Stimulated activated CD8-positive, alpha-beta memory T cell treated with anti-CD3 and anti-CD28 coated beads, Interleukin-15, amount 100 ng/mL, for 48 hours (primary cell): ENCODE data around the gene TPH1.

ENCODE experiments used
- DNase-seq, 2 donors: peaks; one replicate each; pipeline ENCODE4 v3.0.0-alpha.2; 2020; ENCODE audit warnings: low read depth in 2 of 2

Gene TPH1

DNA sequence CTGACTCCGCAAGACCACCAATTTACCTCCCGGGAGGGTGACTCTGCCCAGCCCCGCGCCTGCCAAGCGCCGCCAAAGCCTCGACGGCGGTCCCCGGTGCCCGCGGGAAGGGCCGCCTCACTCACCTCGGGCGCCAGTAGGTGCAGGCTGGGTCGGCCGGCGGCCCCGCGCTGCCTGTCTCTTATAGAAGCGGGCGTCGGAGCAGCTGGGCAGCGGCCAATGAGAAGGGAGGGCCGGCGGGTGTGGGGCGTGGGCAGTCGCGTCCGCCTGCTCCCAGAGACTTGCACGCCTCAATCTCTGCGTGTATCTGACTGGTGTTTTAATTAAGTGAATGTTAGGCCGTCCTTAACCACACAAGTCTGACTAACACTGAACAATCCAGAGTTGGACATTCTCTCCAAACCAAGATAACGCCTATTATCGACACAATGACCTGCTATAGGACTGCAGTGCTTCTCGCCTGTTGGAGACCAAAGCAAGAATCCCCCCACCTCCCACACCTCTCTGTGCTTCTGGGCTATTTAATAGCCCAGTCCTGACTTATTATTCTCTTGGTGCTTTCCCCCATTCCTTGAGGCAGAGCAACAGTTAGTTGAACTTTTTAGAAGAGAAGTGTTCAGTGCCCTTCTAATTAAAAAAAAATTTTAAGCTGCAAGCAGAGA, at the start of gene TPH1:
TPH1 (minus strand) TSS at position 154 of the 662 bp plus-strand sequence. CDS start 5,507 bp downstream, outside the sequence.
- DNase-seq, result no peak

DNA sequence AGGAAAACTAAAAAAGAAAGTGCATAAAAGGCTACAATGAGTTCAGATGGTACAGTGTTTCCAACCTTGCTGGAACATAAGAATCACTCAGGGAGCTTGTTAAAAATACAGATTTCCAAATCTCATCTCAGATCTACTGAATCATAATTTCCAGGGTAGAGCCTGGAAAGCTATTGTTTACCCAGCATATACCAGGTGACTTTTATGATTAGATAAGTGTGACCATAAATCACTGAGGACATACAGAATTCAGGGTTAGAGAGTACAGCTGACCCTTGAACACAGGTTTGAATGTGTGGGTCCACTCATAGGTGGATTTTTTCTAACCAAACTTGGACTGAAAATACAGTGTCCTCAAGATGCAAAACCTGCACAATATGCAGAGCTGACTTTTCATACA, 47.9 kb upstream of the TPH1 start:
- DNase-seq, result no peak

DNA sequence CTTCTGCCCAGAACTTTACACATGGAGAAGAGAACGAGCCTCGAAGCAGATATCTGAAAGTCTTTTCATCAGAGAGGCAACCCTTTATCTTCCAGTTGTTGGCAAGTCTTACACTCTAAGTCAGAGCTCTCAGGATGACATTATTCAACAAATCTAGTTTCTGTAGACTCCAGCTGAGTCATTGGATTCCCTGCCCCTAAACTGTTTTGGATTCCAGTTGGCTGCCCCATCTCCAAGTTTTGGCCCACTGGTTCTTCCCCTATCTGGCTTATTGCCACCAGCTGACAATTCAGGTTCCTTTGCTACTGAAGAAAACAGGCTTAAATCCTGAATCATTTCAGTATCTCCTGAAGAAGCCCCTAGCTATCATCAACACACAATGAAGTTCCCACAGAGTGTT, 45.7 kb upstream of the TPH1 start:
- DNase-seq, result no peak

DNA sequence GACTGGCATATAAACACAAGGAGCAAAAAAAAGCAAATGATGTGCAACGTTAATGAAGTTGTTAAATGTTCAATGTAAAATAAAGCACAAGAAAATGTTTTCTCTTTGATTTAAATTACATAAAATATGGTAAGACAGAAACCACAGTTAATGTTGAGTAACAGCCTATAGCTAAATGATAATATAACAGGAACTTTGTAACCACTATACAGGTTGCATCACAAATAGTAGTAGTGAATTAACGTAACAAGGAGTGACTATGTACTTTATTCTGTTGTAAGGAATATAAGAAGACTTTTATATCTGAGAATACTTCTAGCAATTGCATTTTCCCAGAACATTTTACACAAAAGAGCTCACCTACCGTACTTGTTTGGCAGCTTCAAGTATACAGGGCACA, 42.9 kb upstream of the TPH1 start:
- DNase-seq, result no peak

DNA sequence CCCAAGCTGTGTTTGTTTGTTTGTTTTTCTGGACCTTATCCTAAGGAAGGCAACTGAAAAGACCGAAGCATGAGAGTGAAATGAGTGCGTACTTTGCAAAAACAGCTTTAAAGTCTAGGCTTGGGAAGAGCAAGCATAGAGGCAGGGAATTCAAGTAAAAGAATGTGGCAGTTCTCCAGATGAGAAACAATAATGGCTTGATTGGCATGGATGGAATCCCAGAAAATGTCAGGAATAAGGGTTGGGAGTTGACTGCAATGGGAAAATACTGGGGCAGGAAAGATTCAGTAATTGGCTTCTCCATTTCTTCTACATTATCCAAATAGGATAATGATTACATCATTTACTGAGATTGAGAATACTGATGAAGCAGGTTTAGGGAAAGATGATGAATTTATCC, 42.3 kb upstream of the TPH1 start:
- no peak for DNase-seq

DNA sequence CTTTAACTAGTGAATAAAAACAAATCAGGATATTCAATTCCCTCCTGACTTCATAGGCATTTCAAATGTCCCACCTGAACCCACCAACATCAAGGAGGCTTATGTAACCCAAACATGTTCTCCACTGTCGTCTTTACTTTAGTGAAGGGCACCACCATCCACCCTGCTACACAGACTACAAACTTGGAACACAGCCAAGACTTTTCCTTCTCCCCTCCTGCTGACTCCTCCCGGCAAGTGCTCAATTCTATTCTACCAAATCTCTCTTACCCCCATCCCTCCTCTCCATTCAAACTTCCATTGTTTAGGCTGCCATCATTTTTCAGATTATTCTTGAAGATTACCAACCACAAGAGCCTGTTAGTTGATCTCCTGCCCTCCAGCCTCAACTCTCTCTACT, 35.5 kb upstream of the TPH1 start:
- no peak for DNase-seq

DNA sequence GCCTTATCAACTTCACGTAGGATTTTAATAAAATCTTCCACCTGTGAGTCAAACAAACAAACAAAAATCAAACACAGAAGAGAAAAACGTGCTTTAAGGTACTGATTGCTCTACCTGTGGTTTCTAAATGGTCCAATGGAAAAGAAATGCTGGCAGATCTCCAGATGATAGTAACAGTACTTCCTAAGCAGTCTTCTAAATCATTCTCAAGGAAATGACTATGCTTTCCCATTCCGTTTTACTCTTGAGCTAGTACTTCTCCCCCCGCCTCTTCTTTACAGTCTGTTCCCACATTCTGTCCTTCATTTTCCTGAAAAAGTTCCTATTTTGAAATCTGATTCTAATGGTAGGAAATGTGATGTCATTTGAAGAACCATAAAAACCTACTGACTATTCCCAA, 34.4 kb upstream of the TPH1 start:
- no peak for DNase-seq

DNA sequence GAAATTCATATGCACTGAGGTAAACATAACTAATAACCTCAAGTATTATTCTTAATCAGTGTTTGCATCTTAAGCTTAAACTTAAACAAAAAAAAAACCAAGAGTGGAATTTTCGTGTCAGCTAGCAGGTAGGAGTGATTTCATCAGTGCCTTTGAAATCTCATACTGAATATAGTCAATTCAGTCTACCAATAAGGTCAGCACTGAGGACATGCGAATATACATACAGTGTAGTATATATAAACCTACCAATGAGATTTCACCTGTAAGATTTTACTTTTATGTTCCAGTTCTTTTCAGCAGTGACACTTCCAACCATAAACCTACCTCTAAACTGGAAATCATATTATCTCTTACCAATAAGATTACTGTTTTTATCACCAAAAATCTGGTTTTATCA, 32.8 kb upstream of the TPH1 start:
- DNase-seq, result no peak

DNA sequence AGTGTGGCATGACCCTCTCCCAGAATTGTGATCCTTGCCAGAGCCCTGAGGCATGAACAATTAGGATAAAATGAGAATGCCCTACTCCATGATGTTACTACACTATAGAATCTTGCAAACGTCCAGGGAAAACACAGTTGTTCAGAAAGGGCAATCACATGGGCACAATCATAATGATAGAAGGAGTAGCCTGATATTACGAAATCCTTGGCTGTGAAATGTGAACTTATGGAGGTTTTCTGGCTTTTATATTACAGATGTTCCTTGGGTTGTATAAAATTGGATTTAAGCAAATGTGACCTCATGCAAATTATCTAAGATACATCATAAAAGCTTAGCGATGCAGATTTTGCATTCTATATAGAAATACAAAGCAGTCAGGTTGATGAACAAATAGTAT, 29.4 kb upstream of the TPH1 start:
- DNase-seq, result no peak

DNA sequence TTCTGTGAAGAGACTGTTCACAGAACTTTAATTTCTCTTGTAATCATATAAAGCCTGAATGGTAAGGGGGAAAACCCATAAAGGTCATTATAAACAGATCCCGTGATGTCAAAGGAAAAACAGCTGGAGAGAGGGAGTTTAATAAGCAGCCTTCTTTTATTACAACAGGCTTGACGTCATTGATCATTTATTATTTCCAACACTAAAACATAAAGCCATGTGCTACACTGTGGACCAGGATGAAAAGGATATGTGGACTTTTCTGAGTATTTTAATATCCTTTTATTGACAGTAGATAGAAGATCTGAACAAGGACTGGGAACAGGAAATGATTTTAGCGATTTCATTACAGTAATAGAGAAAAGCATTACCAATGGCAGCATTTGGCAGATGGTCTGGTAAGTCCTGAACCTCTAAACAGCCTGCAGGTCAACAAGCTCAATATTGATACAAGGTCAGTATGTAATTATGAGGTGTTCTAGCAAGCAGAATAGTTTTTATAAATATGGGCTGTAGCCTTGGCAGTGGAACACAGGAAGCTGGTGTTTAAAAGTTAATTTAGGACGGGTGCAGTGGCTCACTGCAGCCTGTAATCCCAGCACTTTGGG, 25.1 kb upstream of the TPH1 start:
- no peak for DNase-seq

DNA sequence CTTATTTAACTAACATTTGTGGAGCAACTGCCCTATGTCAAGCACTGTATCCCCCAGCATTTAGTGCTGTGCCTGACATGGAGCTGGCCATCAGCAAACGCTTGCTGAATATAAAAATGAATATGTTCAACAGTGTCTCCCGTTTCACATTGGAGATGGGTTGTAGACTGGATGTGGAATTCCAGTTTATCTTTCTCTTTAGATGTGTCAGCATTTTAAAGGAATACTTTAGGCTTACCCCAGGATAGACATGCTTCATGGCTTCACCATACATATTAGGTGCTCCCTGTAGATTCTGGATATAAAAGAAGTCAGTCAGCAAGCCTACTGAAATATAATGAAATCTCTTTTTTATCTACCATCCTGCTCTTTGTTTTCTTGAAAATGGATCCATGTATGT, 21.3 kb upstream of the TPH1 start:
- DNase-seq, result no peak

DNA sequence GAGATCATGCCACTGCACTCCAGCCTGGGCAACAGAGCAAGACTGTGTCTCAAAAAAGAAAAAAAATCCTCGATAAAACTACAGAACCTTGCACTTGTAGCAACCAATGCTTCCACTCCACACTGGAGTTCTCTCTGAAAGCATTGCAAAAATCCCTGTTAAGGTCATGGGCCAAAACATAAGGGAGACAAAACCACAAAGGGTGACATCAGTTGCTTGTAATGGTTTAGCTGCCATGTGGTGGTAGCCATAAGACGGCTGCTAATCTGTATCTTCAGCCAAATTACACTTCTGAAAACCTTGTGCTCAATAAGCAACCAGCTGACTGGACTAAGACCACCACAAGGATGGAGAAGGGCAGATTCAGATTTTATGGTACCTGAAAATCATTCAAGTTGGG, 20.6 kb upstream of the TPH1 start:
- DNase-seq, result no peak

DNA sequence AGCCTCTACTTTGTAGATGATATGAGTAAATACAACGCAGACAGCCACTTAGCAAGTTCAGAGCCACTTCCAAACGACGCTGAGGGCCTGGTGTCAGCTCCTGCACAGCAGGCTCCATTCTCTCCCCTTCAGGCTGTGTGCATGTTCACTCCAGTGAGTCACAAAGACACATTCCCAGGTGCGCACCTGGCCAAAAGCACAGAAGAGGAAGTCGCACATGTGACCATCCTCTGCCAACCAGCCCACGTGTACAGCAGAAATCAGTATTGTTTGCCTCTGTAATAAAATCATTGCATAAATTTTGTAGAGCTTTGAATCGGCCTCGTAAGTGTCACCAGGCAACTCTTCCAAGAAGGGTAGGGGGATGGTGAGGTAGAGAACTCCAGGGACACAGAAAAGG, 19.5 kb upstream of the TPH1 start:
- DNase-seq, result no peak

DNA sequence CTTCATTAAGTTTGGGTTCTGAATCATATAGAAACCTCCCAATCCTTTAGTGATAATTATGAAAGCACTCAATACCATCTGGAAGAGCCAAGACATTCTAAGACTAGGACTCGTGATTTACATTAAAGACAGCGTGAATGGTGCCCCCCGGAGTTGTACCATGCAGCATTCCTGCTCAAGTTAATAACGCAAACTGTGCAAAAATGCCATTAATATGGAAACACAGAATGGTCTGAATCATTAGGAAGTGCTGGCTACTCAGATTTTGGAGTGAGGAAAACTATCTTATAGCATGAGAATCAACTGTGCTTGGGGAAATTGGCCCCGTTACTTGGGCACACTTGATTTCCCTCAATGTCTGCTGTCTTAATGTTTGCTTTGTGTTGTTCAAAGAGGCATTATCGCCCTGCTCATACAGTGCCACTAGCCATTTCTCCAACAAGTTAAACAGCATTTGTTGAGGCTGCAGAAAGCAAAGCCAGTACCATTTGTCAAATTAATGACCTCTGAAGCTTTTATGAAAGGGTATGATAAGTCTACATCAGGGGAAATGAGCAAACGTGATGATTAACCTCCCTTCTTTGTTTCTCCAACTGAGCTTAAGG, 18.5 kb upstream of the TPH1 start:
- DNase-seq, result no peak

DNA sequence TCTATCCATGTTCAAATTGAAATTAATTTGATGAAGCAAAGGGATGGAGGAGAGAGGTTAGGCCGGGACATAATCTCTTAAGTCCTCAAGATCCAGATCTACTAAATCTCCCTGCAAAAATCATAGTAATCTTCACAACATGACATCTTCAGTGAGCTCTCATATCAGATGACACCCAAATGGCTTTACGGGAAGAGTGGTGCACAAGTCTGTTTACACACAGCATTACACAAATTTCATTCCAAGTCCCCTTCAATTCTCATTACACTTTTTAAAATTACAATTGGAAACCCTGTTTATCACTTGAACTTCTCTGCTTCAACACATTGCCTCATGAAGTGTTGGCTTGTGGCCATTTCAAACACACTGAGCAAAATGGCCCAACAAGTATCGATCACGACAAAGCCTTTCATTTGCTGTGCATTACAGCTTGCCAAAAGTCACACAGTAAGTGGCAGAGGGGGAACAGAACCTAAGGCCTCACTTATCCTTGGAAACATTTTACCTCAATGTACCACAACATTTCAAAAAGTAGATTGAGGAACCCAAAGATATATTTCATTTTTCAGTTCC, 17.9 kb upstream of the TPH1 start:
- no peak for DNase-seq

DNA sequence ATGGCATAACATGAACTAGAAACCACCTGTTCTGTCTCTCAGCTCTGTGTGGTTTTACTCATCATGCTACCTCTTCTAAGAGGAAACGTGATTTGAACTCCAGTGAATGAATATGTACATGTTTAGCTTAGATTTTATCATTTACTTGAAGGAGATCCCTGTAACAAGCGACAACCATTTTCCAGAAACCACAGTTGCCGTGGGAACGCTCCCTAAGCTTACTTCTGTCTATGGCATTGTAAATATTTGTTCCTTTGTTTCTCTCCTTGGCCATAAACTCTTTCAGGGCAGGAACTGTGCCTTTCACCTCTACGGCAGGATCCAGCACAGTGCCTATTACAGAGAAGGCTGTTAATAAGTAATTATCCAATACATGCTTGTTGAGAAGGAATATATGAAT, 17.1 kb upstream of the TPH1 start:
- DNase-seq, result no peak

DNA sequence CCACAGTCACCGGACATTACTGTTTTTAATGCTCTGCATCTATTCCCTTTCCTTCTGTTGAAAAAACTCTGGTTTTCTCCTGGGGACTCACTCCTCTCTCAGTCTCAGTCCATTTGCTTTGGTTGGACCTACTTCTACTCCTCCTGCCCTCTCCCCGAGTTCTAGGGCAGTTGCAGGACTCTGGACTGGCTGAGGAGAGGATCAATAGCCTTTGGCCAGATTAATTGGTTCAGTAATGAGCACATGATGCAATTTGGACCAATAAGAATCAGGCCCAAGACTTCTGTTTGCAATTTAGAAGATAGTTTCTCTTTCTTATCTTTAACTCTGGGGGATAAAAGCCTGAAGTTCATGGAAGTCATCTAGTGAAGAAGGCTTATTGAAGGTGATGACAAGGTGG, 15.3 kb upstream of the TPH1 start:
- DNase-seq, result no peak

DNA sequence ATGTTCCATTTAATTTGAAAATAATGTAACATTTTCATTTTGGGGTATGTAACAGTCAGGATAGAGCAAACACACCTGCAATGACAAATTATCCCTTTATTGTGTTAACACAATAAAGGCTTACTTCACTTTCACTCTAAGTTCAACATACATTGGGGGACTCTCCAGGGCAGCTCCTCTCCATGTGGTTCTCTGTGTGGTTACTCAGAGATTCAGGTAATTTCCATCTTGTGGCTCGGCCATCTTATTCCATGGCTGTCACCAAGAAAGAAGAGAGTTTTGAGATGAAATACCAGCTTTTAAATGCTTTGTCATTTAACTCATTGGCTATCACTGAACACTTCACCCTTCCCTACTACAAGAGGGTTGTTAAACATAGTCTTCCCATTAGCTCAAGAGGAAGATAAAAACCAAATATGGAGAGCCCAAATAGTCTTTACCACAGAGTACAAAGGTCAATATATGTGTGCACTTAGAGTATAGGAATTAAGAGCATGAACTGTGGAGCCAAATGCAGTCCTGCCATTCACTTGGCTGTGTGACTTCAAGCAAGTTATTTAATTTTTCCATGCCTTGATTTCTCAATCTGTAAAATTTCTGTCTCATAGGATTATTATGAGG, 10.6 kb upstream of the TPH1 start:
- DNase-seq, result no peak

DNA sequence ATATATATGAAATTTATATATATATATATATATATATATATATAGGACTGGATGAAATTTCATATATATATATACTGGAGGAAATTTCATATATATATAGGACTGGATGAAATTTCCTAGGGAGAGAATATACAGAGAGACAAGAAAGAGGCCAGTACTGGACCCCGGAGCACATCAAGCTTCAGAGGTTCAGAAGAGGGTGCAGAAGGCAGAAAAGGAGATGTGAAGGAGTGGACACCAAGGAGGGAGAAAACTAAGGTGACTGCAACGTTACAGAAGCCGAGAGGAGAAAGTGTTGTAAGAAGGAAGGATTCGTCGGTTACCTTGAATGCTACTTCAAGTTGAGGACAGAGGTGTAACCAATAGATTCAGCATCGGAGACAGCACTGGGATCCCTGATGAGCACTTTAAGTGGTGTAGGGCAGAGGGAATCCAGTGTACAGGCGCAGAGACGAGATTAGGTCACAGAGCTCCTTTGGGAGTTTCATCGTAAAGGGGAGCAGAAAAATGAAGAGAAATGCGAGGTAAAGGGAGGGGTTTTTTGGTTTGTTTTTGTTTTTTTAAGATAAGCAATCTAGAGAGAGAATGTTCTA, 8.5 kb upstream of the TPH1 start:
- no peak for DNase-seq

DNA sequence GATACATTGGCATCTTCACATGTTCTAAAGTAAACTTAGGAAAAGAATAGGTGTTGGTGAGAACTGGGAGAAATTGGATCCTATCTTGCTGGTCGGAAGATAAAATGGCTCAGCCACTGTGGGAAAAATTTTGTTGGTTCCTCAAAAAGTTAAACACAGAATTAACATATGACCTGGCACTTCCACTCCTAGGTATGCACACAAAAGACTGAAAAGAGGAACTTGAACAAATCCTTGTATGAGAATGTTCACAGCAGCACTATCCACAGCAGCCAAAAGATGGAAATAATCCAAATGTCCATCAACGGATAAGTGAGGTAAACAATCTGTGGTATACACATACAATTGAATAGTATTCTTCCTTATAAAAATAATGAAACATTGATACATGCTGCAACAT, 4.8 kb upstream of the TPH1 start:
- DNase-seq, result no peak

DNA sequence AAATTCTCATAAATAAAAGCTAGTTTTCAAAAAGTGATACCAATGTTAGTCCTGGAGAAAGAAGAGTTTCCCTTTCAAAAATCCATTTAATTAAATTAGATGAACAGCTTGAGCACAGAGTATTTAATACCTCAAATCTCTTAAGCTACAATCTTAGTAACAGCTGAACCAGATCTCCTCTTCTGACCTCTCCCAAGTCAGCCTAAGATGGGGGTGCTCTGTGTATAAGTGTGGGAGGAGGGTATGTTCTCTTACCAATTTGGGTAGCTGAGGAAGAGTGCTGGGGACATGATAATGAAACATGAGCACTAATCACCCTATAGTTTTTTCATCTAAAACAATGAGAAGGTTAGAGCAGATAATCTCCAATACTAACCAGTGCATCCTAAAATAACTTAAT, 9.6 kb downstream of the TPH1 start:
- no peak for DNase-seq

DNA sequence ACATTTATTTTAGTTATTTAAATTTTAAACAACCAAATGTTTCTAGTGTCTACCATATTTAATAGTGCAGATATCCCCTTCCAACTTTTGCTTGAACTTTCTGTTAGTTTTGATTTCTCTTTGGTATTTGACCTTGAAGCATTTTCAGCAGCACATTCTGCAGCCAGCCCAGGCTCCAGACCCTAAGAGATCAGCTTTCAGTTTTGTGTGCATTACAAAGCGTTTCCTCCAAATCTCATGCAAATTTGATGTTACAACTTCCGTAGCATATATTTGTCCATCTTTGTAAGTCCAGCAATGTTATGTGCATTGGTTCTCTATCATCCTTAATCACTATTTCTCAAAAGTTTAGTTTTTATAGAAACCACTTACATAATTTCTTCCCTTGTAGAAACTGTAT, 18.6 kb downstream of the TPH1 start:
- no peak for DNase-seq
